DOHH2 (cell line): ENCODE measurements around the gene IKZF2.

Source experiments
- EZH2phosphoT487 ChIP-seq: fragments of 200-600 bp; sonication (generic); IDR thresholded peaks from 2 replicates; pipeline ENCODE4 v1.6.1; 2017; ENCODE audit warnings: borderline replicate concordance, mild to moderate bottlenecking, antibody characterized with exemption, low read length, moderate library complexity, mixed read lengths
- TF ChIP-seq, protein P1 (sequence below): fragments of 200-600 bp; sonication (generic); IDR thresholded peaks from one replicate; pipeline ENCODE4 v1.5.1; 2014; ENCODE audit warnings: antibody characterized with exemption, mild to moderate bottlenecking, low read depth, low read length; ENCODE audit not compliant: poor library complexity, severe bottlenecking

DNA sequence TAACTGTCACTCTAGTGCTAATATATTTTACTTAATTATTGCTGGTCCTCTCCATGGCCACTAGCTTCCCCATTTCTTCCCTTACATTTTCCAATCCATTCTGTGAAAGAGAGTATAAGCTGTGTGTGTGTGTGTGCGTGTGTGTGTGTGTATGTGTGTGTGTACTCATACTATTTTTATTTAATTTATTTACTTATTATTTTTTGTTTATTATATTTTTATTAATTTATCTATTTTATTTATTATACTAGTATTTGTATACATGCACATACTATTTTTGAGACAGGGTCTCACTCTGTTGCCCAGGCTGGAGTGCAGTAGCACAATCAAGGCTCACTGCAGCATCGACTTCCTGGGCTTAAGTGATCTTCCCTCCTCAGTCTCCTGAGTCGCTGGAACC lies 59.6 kb downstream of the IKZF2 start:
- TF ChIP-seq, protein P1, sequence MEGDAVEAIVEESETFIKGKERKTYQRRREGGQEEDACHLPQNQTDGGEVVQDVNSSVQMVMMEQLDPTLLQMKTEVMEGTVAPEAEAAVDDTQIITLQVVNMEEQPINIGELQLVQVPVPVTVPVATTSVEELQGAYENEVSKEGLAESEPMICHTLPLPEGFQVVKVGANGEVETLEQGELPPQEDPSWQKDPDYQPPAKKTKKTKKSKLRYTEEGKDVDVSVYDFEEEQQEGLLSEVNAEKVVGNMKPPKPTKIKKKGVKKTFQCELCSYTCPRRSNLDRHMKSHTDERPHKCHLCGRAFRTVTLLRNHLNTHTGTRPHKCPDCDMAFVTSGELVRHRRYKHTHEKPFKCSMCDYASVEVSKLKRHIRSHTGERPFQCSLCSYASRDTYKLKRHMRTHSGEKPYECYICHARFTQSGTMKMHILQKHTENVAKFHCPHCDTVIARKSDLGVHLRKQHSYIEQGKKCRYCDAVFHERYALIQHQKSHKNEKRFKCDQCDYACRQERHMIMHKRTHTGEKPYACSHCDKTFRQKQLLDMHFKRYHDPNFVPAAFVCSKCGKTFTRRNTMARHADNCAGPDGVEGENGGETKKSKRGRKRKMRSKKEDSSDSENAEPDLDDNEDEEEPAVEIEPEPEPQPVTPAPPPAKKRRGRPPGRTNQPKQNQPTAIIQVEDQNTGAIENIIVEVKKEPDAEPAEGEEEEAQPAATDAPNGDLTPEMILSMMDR: no peak
- TF ChIP-seq EZH2phosphoT487: no peak
